Panc1 (cell line): ENCODE results near the gene DCTD. TPM values are rescaled to one million over a fixed set of nuclear protein-coding genes. Genes with fewer than 3 reads are reported as not detected.

Source experiments
- ATAC-seq: fragments of 200-7000 bp; cut with Tn5 transposase; 2 replicates; pipeline ENCODE4 v1.9.1; 2020; ENCODE audit warnings: mild to moderate bottlenecking, moderate library complexity
- BruUV-seq: library from RNA; stranded (reverse); fragments of 400-500 nt; replicated peaks from 2 replicates; lab custom pipeline; 2021; lab: Mats Ljungman, UMichigan
- CTCF ChIA-PET: fragments of 300-600 bp; sonication (Branson Sonifier 250); formaldehyde crosslinking; loops from one replicate; lab custom pipeline; 2022; ENCODE audit warnings: antibody characterized with exemption; lab: Charles Lee
- POLR2A ChIA-PET: fragments of 300-600 bp; sonication (Branson Sonifier 250); formaldehyde crosslinking; loops from one replicate; lab custom pipeline; 2022; ENCODE audit warnings: antibody characterized with exemption; lab: Charles Lee
- DNase-seq: peaks from one replicate; pipeline ENCODE4 v3.0.0-alpha.2; 2010; ENCODE audit warnings: low read depth, low spot score
- H3K27ac ChIP-seq: 2 replicates; pipeline ENCODE4 v1.5.1; 2011; ENCODE audit warnings: mild to moderate bottlenecking, low read length, inconsistent platforms
- H3K27me3 ChIP-seq: fragments of 200-500 bp; sonication (Bioruptor generic); 2 replicates; pipeline ENCODE4 v1.6.0; 2014; ENCODE audit warnings: low read length, inconsistent platforms; ENCODE audit not compliant: control insufficient read depth, insufficient read depth
- H3K36me3 ChIP-seq: fragments of 200-500 bp; sonication (Bioruptor generic); 2 replicates; pipeline ENCODE4 v1.5.1; 2014; ENCODE audit warnings: inconsistent platforms, mild to moderate bottlenecking, low read length, moderate library complexity; ENCODE audit not compliant: control insufficient read depth, insufficient read depth
- H3K4me1 ChIP-seq: 2 replicates; pipeline ENCODE4 v1.5.1; 2011; ENCODE audit warnings: inconsistent platforms, mild to moderate bottlenecking, low read length, moderate library complexity; ENCODE audit not compliant: control insufficient read depth, insufficient read depth
- H3K4me3 ChIP-seq, 2 experiments: 2 replicates each; pipeline ENCODE4 v1.5.1; 2011 to 2012; ENCODE audit warnings: low read depth in 2 of 2, low read length in 2 of 2, mild to moderate bottlenecking in 2 of 2, inconsistent platforms in 1 of 2, moderate library complexity in 1 of 2
- H3K9me3 ChIP-seq: fragments of 200-500 bp; sonication (Bioruptor generic); 2 replicates; pipeline ENCODE4 v1.5.1; 2014; ENCODE audit warnings: low read depth, mild to moderate bottlenecking, inconsistent platforms, low read length, moderate library complexity; ENCODE audit not compliant: control insufficient read depth, insufficient read depth
- POLR2AphosphoS5 ChIP-seq: IDR thresholded peaks from 2 replicates; pipeline ENCODE4 v1.6.1; 2012; ENCODE audit warnings: mild to moderate bottlenecking, low read depth, low read length, moderate library complexity
- SIN3A ChIP-seq: IDR thresholded peaks from 2 replicates; pipeline ENCODE4 v1.6.1; 2012; ENCODE audit warnings: low read depth, mild to moderate bottlenecking, low read length, moderate library complexity, borderline replicate concordance; ENCODE audit not compliant: insufficient read depth
- TCF7L2 ChIP-seq: IDR thresholded peaks from 2 replicates; pipeline ENCODE4 v1.6.1; 2011; ENCODE audit warnings: mild to moderate bottlenecking, low read depth, low read length, inconsistent platforms
- in situ Hi-C: cut with HindIII; loops from 2 replicates; pipeline ENCODE4 v1.10.0; 2016; ENCODE audit warnings: low sequenced_read_pairs, low pct_unique_long_range_greater_than_20kb
- intact Hi-C: fragments of 100-400 bp; cut with micrococcal nuclease; formaldehyde crosslinking; loops from one replicate; pipeline ENCODE4 v1.10.0; 2022; ENCODE audit not compliant: unreplicated experiment
- total RNA-seq: library from RNA; stranded (reverse); gene quantifications from one replicate; pipeline ENCODE4 v1.2.1, GENCODE V29; 2021; ENCODE audit not compliant: unreplicated experiment
- TF ChIP-seq, protein P1 (sequence below): fragments of 450-650 bp; IDR thresholded peaks from 2 replicates; pipeline ENCODE4 v1.5.1; 2017; ENCODE audit warnings: mild to moderate bottlenecking
- TF ChIP-seq, protein P2 (sequence below), 2 experiments: IDR thresholded peaks; 2 replicates each; pipeline ENCODE4 v1.6.1; 2011 to 2012; ENCODE audit warnings: low read depth in 2 of 2, control low read depth in 1 of 2, low read length in 1 of 2, mild to moderate bottlenecking in 1 of 2, moderate library complexity in 1 of 2; ENCODE audit not compliant: insufficient read depth in 1 of 2

Gene DCTD
- total RNA-seq, 1 experiment from 2014 or later = 77.0 TPM

DNA sequence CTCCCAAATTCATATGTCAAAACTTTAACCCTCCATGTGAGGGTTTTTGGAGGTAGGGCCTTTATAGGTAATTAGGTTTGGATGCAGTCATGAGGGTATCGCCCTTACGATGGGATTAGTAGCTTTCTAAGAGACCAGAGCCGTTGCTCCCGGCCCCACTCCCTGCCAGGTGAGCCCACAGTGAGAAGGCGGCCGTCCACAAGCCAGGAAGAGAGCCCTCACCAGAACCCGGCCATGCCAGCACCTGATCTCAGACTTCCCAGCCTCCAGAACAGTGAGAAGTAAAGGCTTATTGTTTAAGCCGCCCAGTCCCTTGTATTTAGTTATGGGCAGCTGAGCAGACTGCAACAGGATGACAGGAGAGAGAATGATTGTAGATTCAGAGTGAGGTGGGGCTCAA, 40.8 kb downstream of the DCTD start:
- CTCF ChIA-PET = no interaction called here
- in situ Hi-C loops (no loop called here), intact Hi-C loops (no loop called here)
- ATAC-seq (no peak), DNase-seq (no peak)
- TF ChIP-seq TCF7L2 (no peak), SIN3A (no peak), POLR2AphosphoS5 (no peak)
- TF ChIP-seq, protein P1, sequence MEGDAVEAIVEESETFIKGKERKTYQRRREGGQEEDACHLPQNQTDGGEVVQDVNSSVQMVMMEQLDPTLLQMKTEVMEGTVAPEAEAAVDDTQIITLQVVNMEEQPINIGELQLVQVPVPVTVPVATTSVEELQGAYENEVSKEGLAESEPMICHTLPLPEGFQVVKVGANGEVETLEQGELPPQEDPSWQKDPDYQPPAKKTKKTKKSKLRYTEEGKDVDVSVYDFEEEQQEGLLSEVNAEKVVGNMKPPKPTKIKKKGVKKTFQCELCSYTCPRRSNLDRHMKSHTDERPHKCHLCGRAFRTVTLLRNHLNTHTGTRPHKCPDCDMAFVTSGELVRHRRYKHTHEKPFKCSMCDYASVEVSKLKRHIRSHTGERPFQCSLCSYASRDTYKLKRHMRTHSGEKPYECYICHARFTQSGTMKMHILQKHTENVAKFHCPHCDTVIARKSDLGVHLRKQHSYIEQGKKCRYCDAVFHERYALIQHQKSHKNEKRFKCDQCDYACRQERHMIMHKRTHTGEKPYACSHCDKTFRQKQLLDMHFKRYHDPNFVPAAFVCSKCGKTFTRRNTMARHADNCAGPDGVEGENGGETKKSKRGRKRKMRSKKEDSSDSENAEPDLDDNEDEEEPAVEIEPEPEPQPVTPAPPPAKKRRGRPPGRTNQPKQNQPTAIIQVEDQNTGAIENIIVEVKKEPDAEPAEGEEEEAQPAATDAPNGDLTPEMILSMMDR = no peak
- TF ChIP-seq, protein P2, sequence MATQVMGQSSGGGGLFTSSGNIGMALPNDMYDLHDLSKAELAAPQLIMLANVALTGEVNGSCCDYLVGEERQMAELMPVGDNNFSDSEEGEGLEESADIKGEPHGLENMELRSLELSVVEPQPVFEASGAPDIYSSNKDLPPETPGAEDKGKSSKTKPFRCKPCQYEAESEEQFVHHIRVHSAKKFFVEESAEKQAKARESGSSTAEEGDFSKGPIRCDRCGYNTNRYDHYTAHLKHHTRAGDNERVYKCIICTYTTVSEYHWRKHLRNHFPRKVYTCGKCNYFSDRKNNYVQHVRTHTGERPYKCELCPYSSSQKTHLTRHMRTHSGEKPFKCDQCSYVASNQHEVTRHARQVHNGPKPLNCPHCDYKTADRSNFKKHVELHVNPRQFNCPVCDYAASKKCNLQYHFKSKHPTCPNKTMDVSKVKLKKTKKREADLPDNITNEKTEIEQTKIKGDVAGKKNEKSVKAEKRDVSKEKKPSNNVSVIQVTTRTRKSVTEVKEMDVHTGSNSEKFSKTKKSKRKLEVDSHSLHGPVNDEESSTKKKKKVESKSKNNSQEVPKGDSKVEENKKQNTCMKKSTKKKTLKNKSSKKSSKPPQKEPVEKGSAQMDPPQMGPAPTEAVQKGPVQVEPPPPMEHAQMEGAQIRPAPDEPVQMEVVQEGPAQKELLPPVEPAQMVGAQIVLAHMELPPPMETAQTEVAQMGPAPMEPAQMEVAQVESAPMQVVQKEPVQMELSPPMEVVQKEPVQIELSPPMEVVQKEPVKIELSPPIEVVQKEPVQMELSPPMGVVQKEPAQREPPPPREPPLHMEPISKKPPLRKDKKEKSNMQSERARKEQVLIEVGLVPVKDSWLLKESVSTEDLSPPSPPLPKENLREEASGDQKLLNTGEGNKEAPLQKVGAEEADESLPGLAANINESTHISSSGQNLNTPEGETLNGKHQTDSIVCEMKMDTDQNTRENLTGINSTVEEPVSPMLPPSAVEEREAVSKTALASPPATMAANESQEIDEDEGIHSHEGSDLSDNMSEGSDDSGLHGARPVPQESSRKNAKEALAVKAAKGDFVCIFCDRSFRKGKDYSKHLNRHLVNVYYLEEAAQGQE (IDR thresholded peaks at IDR 0.05; ENCODE audit: insufficient read depth in 1 of 2, low read depth in 2 of 2, low read length in 1 of 2) = no peak
- BruUV-seq = no TSS peak
- Histone ChIP-seq H3K27me3 (no peaks in the 10 kb centered on the region), H3K9me3 (no peaks in the 10 kb centered on the region), H3K4me1 (no peaks in the 10 kb centered on the region), H3K27ac (no peak overlapping the region), H3K36me3 (no peaks in the 10 kb centered on the region), H3K4me3 (no peak overlapping the region)
- POLR2A ChIA-PET = no interaction called here

GRCh38 chr4:182875453-182876405, 41.5 kb downstream of the DCTD start:
- in situ Hi-C loops = no loop called here
- Histone ChIP-seq H3K27me3 (no peaks in the 10 kb centered on the region), H3K27ac (no peak overlapping the region), H3K4me1 (no peaks in the 10 kb centered on the region), H3K36me3 (no peaks in the 10 kb centered on the region), H3K4me3 (no peak overlapping the region), H3K9me3 (no peaks in the 10 kb centered on the region)
- DNase-seq (no peak), ATAC-seq (no peak)
- no TSS peak for BruUV-seq
- POLR2A ChIA-PET = no interaction called here
- intact Hi-C loops = no loop called here
- CTCF ChIA-PET = no interaction called here
- TF ChIP-seq, protein P2 (IDR thresholded peaks at IDR 0.05; ENCODE audit: insufficient read depth in 1 of 2, low read depth in 2 of 2, low read length in 1 of 2) = no peak
